Keratinocyte (primary cell): ENCODE data around the gene EGR4. TPM values are rescaled to one million over a fixed set of nuclear protein-coding genes. Genes with fewer than 3 reads are reported as not detected.

Experiments used
- DNase-seq: peaks from one replicate; pipeline ENCODE4 v3.0.0-alpha.2; 2011; ENCODE audit warnings: low read depth, missing footprints, low spot score
- FAIRE-seq: peaks from 2 replicates; lab custom pipeline; 2011; peaks lifted over from hg19 to GRCh38; lab: Jason Lieb, UNC
- H2AFZ ChIP-seq: 2 replicates; pipeline ENCODE4 v1.6.0; 2012; ENCODE audit warnings: low read length, control low read depth, inconsistent platforms; ENCODE audit not compliant: control insufficient read depth
- H3K27ac ChIP-seq: 2 replicates; pipeline ENCODE4 v1.5.1; 2011; ENCODE audit warnings: low read length; ENCODE audit not compliant: control insufficient read depth, insufficient read depth
- H3K27me3 ChIP-seq: 3 replicates; pipeline ENCODE4 v1.6.0; 2011; ENCODE audit warnings: low read length; ENCODE audit not compliant: control insufficient read depth, insufficient read depth; ENCODE audit errors: extremely low read depth
- H3K36me3 ChIP-seq, 2 experiments: 2 replicates in 1 of 2; 3 replicates in 1 of 2; pipeline ENCODE4 v1.5.1; 2011; ENCODE audit warnings: low read length in 2 of 2, mild to moderate bottlenecking in 1 of 2; ENCODE audit not compliant: control insufficient read depth in 2 of 2, insufficient read depth in 2 of 2; ENCODE audit errors: extremely low read depth in 1 of 2
- H3K4me1 ChIP-seq: 3 replicates; pipeline ENCODE4 v1.5.1; 2011; ENCODE audit warnings: low read length; ENCODE audit not compliant: control insufficient read depth, insufficient read depth; ENCODE audit errors: extremely low read depth
- H3K4me2 ChIP-seq: 3 replicates; pipeline ENCODE4 v1.6.0; 2011; ENCODE audit warnings: low read depth, low read length; ENCODE audit not compliant: control insufficient read depth, insufficient read depth; ENCODE audit errors: extremely low read depth
- H3K4me3 ChIP-seq, 3 experiments: fragments of 200-600 bp in 1 of 3; sonication (generic) in 1 of 3; 2 replicates in 2 of 3; 3 replicates in 1 of 3; pipeline ENCODE4 v1.5.1; 2011 to 2016; ENCODE audit warnings: low read length in 3 of 3, mild to moderate bottlenecking in 3 of 3, control low read depth in 2 of 3, inconsistent platforms in 1 of 3, low read depth in 1 of 3, mixed read lengths in 1 of 3, mixed run types in 1 of 3, moderate library complexity in 1 of 3; ENCODE audit not compliant: control insufficient read depth in 2 of 3, insufficient read depth in 2 of 3; ENCODE audit errors: extremely low read depth in 1 of 3
- H3K79me2 ChIP-seq: 2 replicates; pipeline ENCODE4 v1.6.0; 2012; ENCODE audit warnings: low read length; ENCODE audit not compliant: control insufficient read depth, insufficient read depth
- H3K9ac ChIP-seq: 3 replicates; pipeline ENCODE4 v1.6.0; 2011; ENCODE audit warnings: low read length; ENCODE audit not compliant: control insufficient read depth, insufficient read depth; ENCODE audit errors: extremely low read depth
- H3K9me1 ChIP-seq: 3 replicates; pipeline ENCODE4 v1.6.0; 2011; ENCODE audit warnings: low read length; ENCODE audit not compliant: control insufficient read depth, insufficient read depth; ENCODE audit errors: extremely low read depth
- H3K9me3 ChIP-seq: 2 replicates; pipeline ENCODE4 v1.5.1; 2012; ENCODE audit warnings: low read depth, low read length; ENCODE audit not compliant: control insufficient read depth
- H4K20me1 ChIP-seq: 3 replicates; pipeline ENCODE4 v1.6.0; 2011; ENCODE audit warnings: low read length; ENCODE audit not compliant: control insufficient read depth, insufficient read depth; ENCODE audit errors: extremely low read depth
- CTCF ChIP-seq, 3 experiments: IDR thresholded peaks in 1 of 3; conservative IDR thresholded peaks in 1 of 3; optimal IDR thresholded peaks in 1 of 3; 2 replicates in 2 of 3; 3 replicates in 1 of 3; pipeline versions ENCODE3 to v1.5.1; 2011; ENCODE audit warnings: low read length in 3 of 3, mild to moderate bottlenecking in 3 of 3, moderate library complexity in 2 of 3, control low read depth in 1 of 3, inconsistent platforms in 1 of 3; ENCODE audit not compliant: insufficient read depth in 2 of 3; ENCODE audit errors: extremely low read depth in 1 of 3
- EZH2 ChIP-seq: IDR thresholded peaks from one replicate; pipeline ENCODE4 v1.6.1; 2012; ENCODE audit warnings: inconsistent platforms, mild to moderate bottlenecking, low read length, moderate library complexity
- dilution Hi-C: fragments of 300-500 bp; cut with MboI; formaldehyde crosslinking; loops from one replicate; pipeline ENCODE4 v1.7.0; 2020; ENCODE audit warnings: low sequenced_read_pairs; ENCODE audit not compliant: extremely low pct_ligation_motif_present
- polyA plus RNA-seq, 5 experiments: library from polyadenylated mRNA; depleted of rRNA in 3 of 5; stranded (reverse) in 3 of 5; stranded (forward) in 1 of 5; unstranded in 1 of 5; fragments of >200 nt; gene quantifications; 1 replicate in 1 of 5; 2 replicates in 3 of 5; 3 replicates in 1 of 5; pipeline versions ENCODE4 v1.2.1 to v1.2.3, GENCODE V29; 2011 to 2012; ENCODE audit warnings: missing spikeins in 2 of 5, low read depth in 1 of 5, low replicate concordance in 1 of 5

Gene EGR4
- polyA plus RNA-seq, 1 donor (not counting 4 experiments of a cell fraction or from before 2014, with no cell fraction given), result not detected

GRCh38 chr2:73289304-73289703, 4.0 kb downstream of the EGR4 start:
- no peak overlapping the region for H2AFZ ChIP-seq
- no peak overlapping the region for H3K4me3 ChIP-seq
- no peaks in the 10 kb centered on the region for H4K20me1 ChIP-seq
- no peaks in the 10 kb centered on the region for H3K79me2 ChIP-seq
- DNase-seq, result no peak
- no peaks in the 10 kb centered on the region for H3K9me3 ChIP-seq
- H3K4me1 ChIP-seq, result peaks cover 5% of the 10 kb centered on the region
- no peak overlapping the region for H3K9ac ChIP-seq
- no peak overlapping the region for H3K27ac ChIP-seq
- peaks cover 53% of the 10 kb centered on the region for H3K27me3 ChIP-seq
- H3K9me1 ChIP-seq, result no peaks in the 10 kb centered on the region
- no peak overlapping the region for H3K4me2 ChIP-seq
- no peak for FAIRE-seq
- dilution Hi-C loops, result no loop called here
- H3K36me3 ChIP-seq, result no peaks in the 10 kb centered on the region
- no peak for TF ChIP-seq EZH2
- TF ChIP-seq CTCF (optimal IDR thresholded peaks at IDR 0.05 in 1 of 3, IDR thresholded peaks at IDR 0.05 in 1 of 3, conservative IDR thresholded peaks at IDR 0.05 in 1 of 3; ENCODE audit: extremely low read depth in 1 of 3, insufficient read depth in 2 of 3, low read length in 3 of 3), result no peak

- Histone ChIP-seq H3K79me2 (peaks cover 4% of the 10 kb centered on the region), H3K9me3 (no peaks in the 10 kb centered on the region), H3K36me3 (no peaks in the 10 kb centered on the region), H3K27me3 (peaks cover 22% of the 10 kb centered on the region), H3K27ac (no peak overlapping the region), H3K4me2 (no peak overlapping the region), H3K9ac (no peak overlapping the region), H4K20me1 (no peaks in the 10 kb centered on the region), H3K4me3 (no peak overlapping the region), H3K9me1 (peaks cover 2% of the 10 kb centered on the region), H3K4me1 (peaks cover 9% of the 10 kb centered on the region), H2AFZ (no peak overlapping the region)
- no peak for FAIRE-seq
- no peak for DNase-seq
- dilution Hi-C loops, result no loop called here
- TF ChIP-seq EZH2 (no peak), CTCF (optimal IDR thresholded peaks at IDR 0.05 in 1 of 3, IDR thresholded peaks at IDR 0.05 in 1 of 3, conservative IDR thresholded peaks at IDR 0.05 in 1 of 3; ENCODE audit: extremely low read depth in 1 of 3, insufficient read depth in 2 of 3, low read length in 3 of 3) (no peak)
Measured at GRCh38 chr2:73286134-73286655, 7.2 kb downstream of the EGR4 start.
